ENCODE data around the gene RALY.

DNA sequence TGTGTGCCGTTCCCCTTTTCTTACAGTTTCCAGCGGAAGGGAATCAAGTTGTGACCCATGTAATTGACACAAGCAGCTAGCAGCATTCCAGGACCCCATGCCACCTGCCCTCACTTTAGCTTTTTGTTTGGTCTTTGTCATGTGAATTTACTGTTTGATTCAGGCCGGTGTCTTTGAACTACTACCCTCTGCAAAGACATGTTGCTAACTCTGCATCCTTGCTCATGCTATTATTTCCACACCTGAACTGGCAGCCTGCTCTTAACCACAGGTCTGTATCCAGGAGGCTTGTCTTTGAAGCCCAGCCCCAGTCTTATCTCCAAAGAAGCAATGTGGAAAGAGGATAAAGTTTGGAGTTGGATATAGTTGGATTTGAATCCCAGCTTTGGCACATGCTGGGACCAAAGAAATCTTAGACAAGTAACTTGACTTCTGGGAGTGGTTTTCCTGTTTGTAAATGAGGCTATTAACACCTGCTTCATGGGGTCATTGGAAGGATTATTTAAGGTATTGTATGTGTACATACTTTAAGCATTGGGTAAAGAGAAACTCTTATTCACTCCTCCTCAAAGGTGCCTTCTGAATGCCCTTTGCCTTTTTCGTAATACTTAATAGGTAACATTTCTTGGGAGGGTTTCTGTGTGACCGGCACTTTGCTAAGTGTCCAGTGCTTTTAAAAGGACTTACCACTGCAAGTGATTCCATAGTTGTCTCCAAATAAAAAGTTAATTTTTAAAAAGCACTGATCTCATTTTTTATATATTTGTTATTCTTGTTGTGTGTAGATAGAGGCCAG lies 52.4 kb downstream of the RALY start:
- TF ChIP-seq POLR2AphosphoS5 (IDR thresholded peaks at IDR 0.05; ENCODE audit: insufficient read depth in 1 of 2, low read depth in 1 of 2) (no peak), CTCF (IDR thresholded peaks at IDR 0.05) (no peak), POLR2A (IDR thresholded peaks at IDR 0.05) (no peak)
